Stimulated activated CD4-positive, alpha-beta T cell treated with anti-CD3 and anti-CD28 coated beads, Interleukin-4, amount 100 ng/mL, for 48 hours (primary cell): ENCODE data around the gene DPEP1.

Experiments used
- DNase-seq, 2 donors: peaks; one replicate each; pipeline ENCODE4 v3.0.0-alpha.2; 2020; ENCODE audit warnings: low read depth in 2 of 2

Gene DPEP1

DNA sequence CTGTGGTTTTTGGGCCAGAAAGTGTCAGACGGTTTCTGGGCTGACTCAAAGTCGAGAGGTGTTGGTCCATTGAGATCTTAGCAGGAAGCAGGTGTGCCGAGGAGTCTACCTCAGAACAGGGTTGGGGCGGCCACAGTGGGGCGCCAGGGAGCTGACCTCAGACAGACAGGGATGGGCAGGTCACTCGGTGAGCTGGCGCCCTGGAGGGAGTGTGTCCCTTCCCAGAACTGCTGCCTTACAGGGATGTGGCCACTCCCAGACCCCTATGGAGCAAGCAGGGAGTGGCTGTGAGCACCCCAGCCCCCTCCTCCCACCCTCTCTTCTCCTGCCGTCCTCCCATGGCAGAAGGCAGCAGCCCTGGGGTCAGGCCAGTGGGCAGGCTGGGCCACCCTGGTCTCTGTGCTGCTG lies 14.0 kb upstream of the DPEP1 start:
- peak in 1 of 2 donors; percentile 39 for DNase-seq

GRCh38 chr16:89599902-89600301 lies 13.5 kb upstream of the DPEP1 start:
- DNase-seq: no peak

- no peak for DNase-seq
These were observed 13.0 kb upstream of the DPEP1 start for GRCh38 chr16:89600427-89600826.

- DNase-seq: no peak
These were observed 12.5 kb upstream of the DPEP1 start for GRCh38 chr16:89600956-89601355.

DNA sequence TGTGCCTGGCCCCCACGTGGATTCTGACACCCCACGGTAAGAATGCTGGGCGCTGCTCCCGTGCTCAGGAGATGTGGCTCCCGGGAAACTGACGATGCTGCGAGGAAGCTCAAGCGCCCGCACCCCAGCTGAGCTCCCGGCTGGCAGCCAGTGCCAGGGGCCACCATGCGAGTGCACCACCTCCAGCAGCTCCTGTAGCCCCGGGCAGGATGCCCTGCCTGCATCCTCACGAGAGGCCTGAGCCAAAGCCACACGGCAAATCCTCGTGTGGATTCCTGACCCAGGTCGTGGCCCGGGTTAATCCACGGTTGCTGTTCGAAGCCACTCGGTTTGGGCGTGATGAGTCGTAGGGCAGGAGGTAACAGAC lies 11.6 kb upstream of the DPEP1 start:
- no peak for DNase-seq

DNA sequence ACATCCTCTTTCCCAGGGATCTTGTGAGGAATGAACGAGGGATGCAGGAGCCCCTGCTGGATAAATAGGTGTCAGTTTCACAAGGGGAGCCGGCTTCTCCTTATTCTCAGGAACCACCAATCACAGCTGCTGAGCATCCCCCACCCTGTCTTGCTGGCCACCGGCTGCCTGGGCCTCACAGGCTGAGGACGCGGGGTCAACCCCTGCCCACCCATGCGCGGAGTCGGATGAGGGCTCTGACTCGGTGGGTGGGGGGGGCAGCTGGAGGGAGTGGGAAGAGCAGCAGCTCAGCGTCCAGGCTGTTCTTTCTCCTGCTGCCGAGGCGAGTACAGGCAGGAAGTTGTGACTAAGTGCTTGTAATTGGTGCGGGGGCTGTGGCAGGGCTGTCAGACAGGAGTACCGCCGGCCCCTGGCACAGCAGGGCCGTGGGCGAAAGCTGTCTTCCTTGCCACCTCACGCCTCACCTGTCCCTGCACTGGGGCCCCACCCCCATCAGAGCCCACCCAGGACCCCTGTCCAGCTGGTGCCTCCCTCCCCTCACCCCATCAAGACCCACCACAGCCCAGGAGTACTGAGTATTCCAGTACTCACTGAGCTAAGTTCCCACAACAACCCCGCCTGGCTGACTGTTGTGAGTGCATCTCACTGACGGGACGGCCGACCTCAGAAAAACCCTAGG lies 11.0 kb upstream of the DPEP1 start:
- DNase-seq: peak; percentile 52 to 62

GRCh38 chr16:89602952-89603590 lies 10.4 kb upstream of the DPEP1 start:
- no peak for DNase-seq

DNA sequence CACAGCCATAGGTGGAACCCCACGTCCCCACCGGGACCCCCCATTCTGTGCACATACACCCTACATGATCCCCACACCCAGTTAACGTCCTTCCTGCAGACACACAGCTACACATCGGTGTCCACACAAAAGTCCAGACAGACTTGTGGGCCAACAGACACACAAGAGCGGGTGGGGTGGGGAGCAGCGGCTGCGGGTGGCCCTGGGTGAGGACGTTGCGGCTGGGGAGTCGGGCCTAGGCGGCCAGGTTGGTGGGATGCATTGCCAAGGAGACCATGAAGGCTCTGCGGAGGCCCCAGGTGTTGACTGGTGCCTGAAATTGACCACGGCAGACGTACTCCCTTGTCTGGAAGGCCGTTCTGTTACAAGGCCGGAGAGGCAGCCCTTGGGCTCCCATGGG lies 8.7 kb upstream of the DPEP1 start:
- no peak for DNase-seq

DNA sequence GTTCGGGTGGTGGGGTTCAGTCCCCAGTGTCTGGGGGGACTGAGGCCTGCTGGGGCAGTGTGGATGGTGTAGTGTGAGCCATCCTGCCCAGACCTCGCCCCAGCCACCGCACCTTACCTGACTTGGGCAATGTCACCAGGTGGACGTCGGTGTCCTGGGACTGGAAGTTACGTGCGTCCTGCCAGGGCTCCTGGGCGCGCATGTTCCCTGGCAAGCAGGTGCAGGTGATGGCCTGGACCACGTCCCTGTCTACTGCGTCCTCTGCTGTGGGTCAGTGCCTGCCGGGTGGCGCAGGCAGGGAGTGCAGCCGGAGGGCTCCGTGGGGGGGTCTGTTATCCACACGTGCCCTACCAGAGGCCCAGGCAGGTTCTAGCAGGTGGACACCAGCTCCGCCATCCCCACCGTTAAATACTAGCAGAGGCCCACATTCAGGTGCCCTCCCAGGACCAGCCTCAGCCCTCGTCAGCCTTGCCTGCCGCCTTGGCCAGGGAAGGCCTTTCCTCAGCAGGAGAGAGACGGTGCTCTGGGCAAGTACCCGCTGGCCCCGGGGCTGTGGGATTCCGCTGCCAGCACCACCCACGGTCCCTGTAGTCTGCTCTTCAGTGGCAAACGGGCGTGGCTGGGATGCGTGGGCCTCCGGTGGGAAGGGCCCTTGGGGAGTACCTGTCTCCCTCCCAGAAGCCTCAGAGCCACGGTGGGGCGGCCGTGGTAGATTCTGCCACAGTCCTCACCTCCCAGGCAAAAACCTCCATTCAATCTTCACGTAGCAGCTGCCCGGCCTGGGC lies 8.1 kb upstream of the DPEP1 start:
- no peak for DNase-seq

GRCh38 chr16:89606006-89606405 lies 7.4 kb upstream of the DPEP1 start:
- no peak for DNase-seq

DNA sequence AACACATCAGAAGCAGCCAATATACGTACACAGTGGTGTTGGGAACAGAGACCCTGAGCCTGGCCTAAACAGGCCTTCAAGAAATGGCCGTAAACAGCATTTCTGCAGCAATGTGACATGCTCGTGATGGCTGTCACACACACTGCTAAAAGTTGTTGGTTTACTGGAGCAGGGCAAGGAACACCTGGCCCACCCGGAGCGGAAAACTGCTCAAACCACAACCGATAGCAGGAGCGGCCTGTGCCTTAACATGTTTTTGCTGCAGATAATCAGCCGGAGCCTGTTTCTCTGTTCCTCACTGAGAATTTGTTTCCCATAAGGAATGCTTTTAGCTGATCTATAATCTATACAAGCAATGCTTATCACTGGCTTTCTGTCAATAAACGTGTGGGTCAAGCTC lies 6.0 kb upstream of the DPEP1 start:
- no peak for DNase-seq

- no peak for DNase-seq
These were observed 5.3 kb upstream of the DPEP1 start for GRCh38 chr16:89607937-89608740.

DNA sequence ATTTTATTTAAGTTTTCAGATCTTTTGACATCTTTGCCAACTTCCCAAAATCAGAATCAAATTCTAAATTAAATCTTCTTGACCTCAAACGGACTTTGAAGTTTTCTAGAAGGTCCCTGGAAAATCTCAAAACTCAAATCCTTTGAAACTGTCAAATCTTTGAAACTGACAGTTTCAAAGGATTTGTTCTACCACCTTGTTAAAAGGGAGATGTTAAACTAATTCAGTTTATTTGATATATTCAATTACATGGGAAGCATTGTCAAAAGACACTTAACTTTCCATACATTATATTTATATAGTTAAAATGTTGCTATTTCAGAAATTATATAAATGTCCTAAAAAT lies 3.4 kb upstream of the DPEP1 start:
- no peak for DNase-seq

- DNase-seq: no peak
These were observed 851 bp upstream of the DPEP1 start for GRCh38 chr16:89612415-89613166.

DNA sequence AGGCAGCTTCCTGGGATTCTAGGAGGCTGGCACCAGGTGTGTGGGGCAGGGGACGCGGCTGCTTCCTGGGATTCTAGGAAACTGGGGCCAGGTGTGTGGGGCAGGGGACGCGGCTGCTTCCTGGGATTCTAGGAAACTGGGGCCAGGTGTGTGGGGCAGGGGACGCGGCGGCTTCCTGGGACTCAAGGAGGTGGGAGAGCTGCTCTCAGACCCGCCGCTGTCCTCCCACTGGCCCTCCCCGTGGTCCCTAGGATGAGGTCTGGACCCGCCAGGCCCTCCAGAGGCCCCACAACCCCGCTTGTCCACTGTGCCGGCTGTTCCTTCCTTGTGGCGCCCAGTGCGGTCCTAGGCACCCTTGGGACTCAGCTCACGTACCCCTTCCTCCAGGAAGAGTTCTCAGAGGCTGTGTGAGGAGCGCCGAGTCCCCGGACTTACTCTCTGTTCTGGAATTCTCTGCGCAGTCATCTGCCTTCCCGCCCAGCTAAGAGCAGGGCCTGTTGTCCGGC lies 565 bp downstream of the DPEP1 start:
- DNase-seq: no peak

DNA sequence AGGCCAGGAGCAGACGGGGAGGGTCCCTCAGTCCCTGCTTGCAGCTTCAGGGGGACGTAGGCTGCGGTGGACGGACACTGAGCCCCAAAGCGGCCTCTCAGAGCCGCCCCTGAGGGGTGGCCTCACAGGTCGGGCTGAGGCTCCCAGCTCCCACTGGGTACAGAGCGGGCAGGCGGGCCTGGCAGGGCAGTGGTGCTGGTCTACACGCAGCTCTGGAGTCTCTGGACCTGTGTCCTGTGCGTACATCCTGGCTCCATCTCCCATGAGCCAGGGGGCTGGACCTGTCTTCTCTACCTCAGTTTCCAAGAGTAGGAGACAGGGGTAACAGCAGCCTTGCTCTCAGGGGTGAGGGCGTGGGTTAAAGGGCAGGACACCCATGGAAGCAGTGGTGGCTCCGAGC lies 1.7 kb downstream of the DPEP1 start:
- DNase-seq: no peak

DNA sequence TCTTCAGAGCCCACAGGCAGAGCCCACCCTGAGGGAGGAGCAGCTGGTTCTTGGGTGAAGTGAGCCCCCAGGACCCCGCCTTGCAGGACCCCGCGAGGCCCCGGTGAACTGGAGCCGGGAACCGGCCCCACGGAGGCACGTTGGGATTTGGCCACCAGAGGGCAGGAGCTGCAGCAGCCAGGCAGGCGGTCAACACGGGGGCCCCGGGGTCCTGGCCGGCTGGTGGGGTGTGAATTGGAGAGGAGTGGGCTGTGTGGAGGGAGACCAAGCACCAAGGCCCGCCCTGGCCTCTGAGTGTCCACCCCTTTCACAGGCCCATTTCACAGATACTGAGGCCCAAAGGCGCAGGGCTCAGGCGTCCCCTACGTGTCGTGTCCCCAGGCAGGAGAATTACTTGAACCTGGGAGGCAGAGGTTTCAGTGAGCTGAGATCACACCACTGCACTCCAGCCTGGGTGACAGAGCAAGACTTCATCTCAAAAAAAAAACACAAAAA lies 2.2 kb downstream of the DPEP1 start:
- DNase-seq: no peak

DNA sequence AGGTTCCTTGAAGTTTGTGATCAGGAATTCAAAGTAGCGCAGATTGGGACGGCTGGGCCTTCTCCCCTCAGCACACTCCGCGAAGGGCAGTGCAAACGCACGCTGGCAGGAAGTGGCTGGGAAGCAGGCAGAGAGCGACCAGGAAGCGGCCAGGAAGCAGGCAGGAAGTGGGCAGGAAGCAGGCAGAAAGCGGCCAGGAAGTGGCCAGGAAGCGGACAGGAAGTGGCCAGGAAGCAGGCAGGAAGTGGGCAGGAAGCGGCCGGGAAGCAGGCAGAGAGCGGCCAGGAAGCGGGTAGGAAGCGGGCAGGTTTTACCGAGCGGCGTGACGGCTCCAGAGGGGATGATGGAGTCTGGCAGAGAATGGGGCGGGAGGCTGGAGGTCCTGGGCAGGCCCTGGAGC lies 3.2 kb downstream of the DPEP1 start:
- no peak for DNase-seq

DNA sequence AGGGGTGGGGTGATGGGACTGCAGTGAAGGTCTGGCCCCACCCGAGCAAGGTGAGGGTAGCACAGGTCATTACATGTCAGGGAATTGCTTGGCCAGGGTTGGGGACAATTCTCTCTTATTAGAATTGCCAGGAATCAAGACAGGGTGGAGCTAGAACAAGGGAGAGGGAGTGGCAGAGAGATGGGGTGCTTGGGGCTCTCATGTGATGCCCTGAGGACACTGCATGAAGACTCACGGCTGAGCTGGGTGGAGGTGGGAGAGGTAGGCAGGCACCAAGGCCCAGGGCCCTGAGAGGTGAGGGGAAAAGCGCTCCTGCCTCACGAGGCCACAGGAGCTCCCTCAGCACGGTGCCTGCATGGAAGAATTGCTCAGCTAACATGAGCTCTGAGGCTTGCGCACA lies 3.6 kb downstream of the DPEP1 start:
- DNase-seq: no peak

- DNase-seq: no peak
These were observed 4.9 kb downstream of the DPEP1 start for GRCh38 chr16:89618109-89618998.
